H9 (cell line): ENCODE measurements around the gene DISC1. TPM values are rescaled to one million over a fixed set of nuclear protein-coding genes. Genes with fewer than 3 reads are reported as not detected.

ENCODE experiments used
- DNase-seq: peaks from one replicate; pipeline ENCODE4 v3.0.0-alpha.2; 2017
- H2AFZ ChIP-seq: one replicate; pipeline ENCODE4 v1.6.1; 2013; ENCODE audit warnings: mild to moderate bottlenecking, low read length, control low read depth, moderate library complexity
- H2AK5ac ChIP-seq: 2 replicates; pipeline ENCODE4 v1.6.1; 2013; ENCODE audit warnings: low read length, control low read depth, mixed read lengths; ENCODE audit not compliant: insufficient read length
- H2BK120ac ChIP-seq: one replicate; pipeline ENCODE4 v1.6.1; 2013; ENCODE audit warnings: low read depth, mild to moderate bottlenecking, low read length, control low read depth, inconsistent platforms; ENCODE audit not compliant: poor library complexity, severe bottlenecking
- H2BK12ac ChIP-seq: 2 replicates; pipeline ENCODE4 v1.6.1; 2013; ENCODE audit warnings: low read length, control low read depth, mixed read lengths, low read depth; ENCODE audit not compliant: insufficient read length
- H2BK15ac ChIP-seq: 2 replicates; pipeline ENCODE4 v1.6.1; 2013; ENCODE audit warnings: low read depth, low read length, control low read depth
- H2BK20ac ChIP-seq: one replicate; pipeline ENCODE4 v1.6.1; 2013; ENCODE audit warnings: low read depth, mild to moderate bottlenecking, low read length, control low read depth, inconsistent platforms; ENCODE audit not compliant: poor library complexity, severe bottlenecking
- H2BK5ac ChIP-seq: 2 replicates; pipeline ENCODE4 v1.6.1; 2013; ENCODE audit warnings: low read length, control low read depth, mixed read lengths; ENCODE audit not compliant: insufficient read length
- H3K14ac ChIP-seq: 2 replicates; pipeline ENCODE4 v1.6.1; 2013; ENCODE audit warnings: low read length, control low read depth; ENCODE audit not compliant: insufficient read depth
- H3K18ac ChIP-seq: 2 replicates; pipeline ENCODE4 v1.6.1; 2013; ENCODE audit warnings: low read depth, mild to moderate bottlenecking, mixed read lengths, low read length, control low read depth; ENCODE audit not compliant: insufficient read length
- H3K23ac ChIP-seq: 2 replicates; pipeline ENCODE4 v1.6.1; 2013; ENCODE audit warnings: low read length, control low read depth, mixed read lengths, low read depth; ENCODE audit not compliant: insufficient read length
- H3K23me2 ChIP-seq: 2 replicates; pipeline ENCODE4 v1.6.1; 2013; ENCODE audit warnings: low read depth, mild to moderate bottlenecking, mixed read lengths, low read length, control low read depth; ENCODE audit not compliant: insufficient read length, poor library complexity, severe bottlenecking
- H3K27ac ChIP-seq: 2 replicates; pipeline ENCODE4 v1.5.1; 2013; ENCODE audit warnings: low read length, control low read depth, mixed read lengths, low read depth; ENCODE audit not compliant: insufficient read length
- H3K27me3 ChIP-seq: 2 replicates; pipeline ENCODE4 v1.6.1; 2013; ENCODE audit warnings: low read length, control low read depth, inconsistent platforms; ENCODE audit not compliant: insufficient read depth
- H3K4ac ChIP-seq: 2 replicates; pipeline ENCODE4 v1.6.1; 2013; ENCODE audit warnings: low read depth, mild to moderate bottlenecking, control low read depth, inconsistent platforms, low read length, moderate library complexity
- H3K4me1 ChIP-seq: 2 replicates; pipeline ENCODE4 v1.6.1; 2013; ENCODE audit warnings: low read length, control low read depth, inconsistent platforms; ENCODE audit not compliant: insufficient read depth
- H3K4me2 ChIP-seq: 2 replicates; pipeline ENCODE4 v1.6.1; 2013; ENCODE audit warnings: low read length, control low read depth, mixed read lengths; ENCODE audit not compliant: insufficient read length, insufficient read depth
- H3K56ac ChIP-seq: 2 replicates; pipeline ENCODE4 v1.6.1; 2013; ENCODE audit warnings: low read depth, mild to moderate bottlenecking, mixed read lengths, low read length, control low read depth; ENCODE audit not compliant: insufficient read length
- H3K79me1 ChIP-seq: 2 replicates; pipeline ENCODE4 v1.6.1; 2013; ENCODE audit warnings: low read depth, mild to moderate bottlenecking, moderate library complexity, low read length, control low read depth, inconsistent platforms; ENCODE audit not compliant: insufficient read depth, poor library complexity, severe bottlenecking
- H3K79me2 ChIP-seq: 2 replicates; pipeline ENCODE4 v1.6.1; 2013; ENCODE audit warnings: low read length, control low read depth, inconsistent platforms; ENCODE audit not compliant: insufficient read depth
- H3K9ac ChIP-seq: 2 replicates; pipeline ENCODE4 v1.6.1; 2013; ENCODE audit warnings: low read length, control low read depth, mixed read lengths; ENCODE audit not compliant: insufficient read length; ENCODE audit errors: extremely low read depth
- H3K9me3 ChIP-seq: one replicate; pipeline ENCODE4 v1.6.1; 2013; ENCODE audit warnings: low read depth, low read length, inconsistent platforms; ENCODE audit not compliant: control insufficient read depth
- H3T11ph ChIP-seq: one replicate; pipeline ENCODE4 v1.6.1; 2013; ENCODE audit warnings: mild to moderate bottlenecking, low read length, control low read depth, inconsistent platforms
- H4K20me1 ChIP-seq: one replicate; pipeline ENCODE4 v1.6.1; 2013; ENCODE audit not compliant: control insufficient read depth, insufficient read length, insufficient read depth
- H4K5ac ChIP-seq: 2 replicates; pipeline ENCODE4 v1.6.1; 2013; ENCODE audit warnings: low read depth, mild to moderate bottlenecking, mixed read lengths, low read length, control low read depth; ENCODE audit not compliant: insufficient read length
- H4K8ac ChIP-seq: replicated peaks from 2 replicates; pipeline ENCODE4 v1.6.1; 2013; ENCODE audit warnings: low read length, control low read depth, mixed read lengths, low read depth; ENCODE audit not compliant: insufficient read length
- H4K91ac ChIP-seq: 2 replicates; pipeline ENCODE4 v1.6.1; 2013; ENCODE audit warnings: low read depth, mild to moderate bottlenecking, moderate library complexity, mixed read lengths, low read length, control low read depth; ENCODE audit not compliant: insufficient read length
- H3K27ac Mint-ChIP-seq, 3 experiments: 2 replicates in 2 of 3; 3 replicates in 1 of 3; pipeline ENCODE4 v1.8.0; 2020 to 2021; ENCODE audit warnings: mixed read lengths in 3 of 3, mild to moderate bottlenecking in 1 of 3, moderate library complexity in 1 of 3
- H3K27me3 Mint-ChIP-seq: 2 replicates; pipeline ENCODE4 v1.8.0; 2021; ENCODE audit warnings: low read depth, mild to moderate bottlenecking, moderate library complexity, mixed read lengths
- H3K36me3 Mint-ChIP-seq, 3 experiments: 2 replicates in 2 of 3; 3 replicates in 1 of 3; pipeline ENCODE4 v1.8.0; 2020 to 2021; ENCODE audit warnings: low read depth in 3 of 3, mixed read lengths in 3 of 3; ENCODE audit not compliant: insufficient read depth in 1 of 3
- H3K4me1 Mint-ChIP-seq, 2 experiments: 2 replicates each; pipeline ENCODE4 v1.8.0; 2020; ENCODE audit warnings: mixed read lengths in 2 of 2
- H3K4me3 Mint-ChIP-seq, 2 experiments: 2 replicates in 1 of 2; 3 replicates in 1 of 2; pipeline ENCODE4 v1.8.0; 2020 to 2021; ENCODE audit warnings: mild to moderate bottlenecking in 2 of 2, mixed read lengths in 2 of 2, moderate library complexity in 1 of 2
- H3K9me3 Mint-ChIP-seq, 2 experiments: 2 replicates in 1 of 2; 3 replicates in 1 of 2; pipeline ENCODE4 v1.8.0; 2020; ENCODE audit warnings: mild to moderate bottlenecking in 2 of 2, mixed read lengths in 2 of 2, moderate library complexity in 1 of 2
- total RNA-seq: library from RNA; stranded (reverse); gene quantifications from 2 replicates; pipeline ENCODE4 v1.2.1, GENCODE V29; 2021
- TF ChIP-seq, protein P1 (sequence below): fragments of 200-600 bp; sonication (generic); conservative IDR thresholded peaks from 3 replicates; pipeline ENCODE4 v1.8.0; 2021; ENCODE audit warnings: antibody characterized with exemption, mild to moderate bottlenecking

DISC1 gene
- total RNA-seq, 1 experiment from 2014 or later, result 2.5 TPM

DNA sequence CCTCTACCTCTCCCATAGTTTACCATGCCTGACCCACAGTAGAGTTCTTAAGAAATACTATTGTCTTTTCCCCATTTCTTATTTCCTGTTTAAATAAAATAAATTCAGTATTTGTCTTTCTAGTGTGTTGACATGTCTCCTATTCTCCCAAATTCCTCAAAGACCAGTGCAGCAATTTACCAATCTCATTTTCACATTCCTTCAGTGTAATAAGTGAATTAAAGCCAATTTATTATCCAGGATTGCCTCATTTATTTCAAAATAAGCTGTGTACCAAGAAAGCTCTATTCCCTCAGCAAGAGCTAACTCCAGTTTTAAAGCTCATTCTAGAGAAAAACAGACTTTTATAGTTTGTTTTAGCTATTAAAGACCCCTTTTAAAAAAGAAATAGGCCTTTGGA lies 49.9 kb downstream of the DISC1 start:
- no peak overlapping the region for H3K27ac Mint-ChIP-seq
- Histone ChIP-seq H4K8ac (no peak overlapping the region), H2AFZ (no peak overlapping the region), H3K18ac (no peak overlapping the region), H2BK5ac (no peak overlapping the region), H2BK20ac (no peak overlapping the region), H3K4me2 (no peak overlapping the region), H3K23me2 (no peaks in the 10 kb centered on the region), H2BK120ac (no peak overlapping the region), H3K79me1 (no peaks in the 10 kb centered on the region), H2AK5ac (no peak overlapping the region), H3K9me3 (no peaks in the 10 kb centered on the region), H3K27me3 (no peaks in the 10 kb centered on the region), H3T11ph (no peak overlapping the region), H3K27ac (no peak overlapping the region), H4K91ac (no peak overlapping the region), H2BK12ac (no peak overlapping the region), H2BK15ac (no peak overlapping the region), H3K14ac (no peak overlapping the region), H3K56ac (no peak overlapping the region), H3K9ac (no peak overlapping the region), H4K20me1 (no peaks in the 10 kb centered on the region), H3K4me1 (no peaks in the 10 kb centered on the region), H3K4ac (no peak overlapping the region), H4K5ac (no peak overlapping the region), H3K79me2 (no peaks in the 10 kb centered on the region), H3K23ac (no peak overlapping the region)
- H3K4me1 Mint-ChIP-seq, result peaks cover 0 to 3% of the 10 kb centered on the region in 2 experiments; a peak in 2 of 4 replicates
- no peak for DNase-seq
- no peaks in the 10 kb centered on the region for H3K36me3 Mint-ChIP-seq
- peaks cover 2% of the 10 kb centered on the region; the same call in 1 of the 2 replicates for H3K27me3 Mint-ChIP-seq
- no peak overlapping the region for H3K4me3 Mint-ChIP-seq
- TF ChIP-seq, protein P1, sequence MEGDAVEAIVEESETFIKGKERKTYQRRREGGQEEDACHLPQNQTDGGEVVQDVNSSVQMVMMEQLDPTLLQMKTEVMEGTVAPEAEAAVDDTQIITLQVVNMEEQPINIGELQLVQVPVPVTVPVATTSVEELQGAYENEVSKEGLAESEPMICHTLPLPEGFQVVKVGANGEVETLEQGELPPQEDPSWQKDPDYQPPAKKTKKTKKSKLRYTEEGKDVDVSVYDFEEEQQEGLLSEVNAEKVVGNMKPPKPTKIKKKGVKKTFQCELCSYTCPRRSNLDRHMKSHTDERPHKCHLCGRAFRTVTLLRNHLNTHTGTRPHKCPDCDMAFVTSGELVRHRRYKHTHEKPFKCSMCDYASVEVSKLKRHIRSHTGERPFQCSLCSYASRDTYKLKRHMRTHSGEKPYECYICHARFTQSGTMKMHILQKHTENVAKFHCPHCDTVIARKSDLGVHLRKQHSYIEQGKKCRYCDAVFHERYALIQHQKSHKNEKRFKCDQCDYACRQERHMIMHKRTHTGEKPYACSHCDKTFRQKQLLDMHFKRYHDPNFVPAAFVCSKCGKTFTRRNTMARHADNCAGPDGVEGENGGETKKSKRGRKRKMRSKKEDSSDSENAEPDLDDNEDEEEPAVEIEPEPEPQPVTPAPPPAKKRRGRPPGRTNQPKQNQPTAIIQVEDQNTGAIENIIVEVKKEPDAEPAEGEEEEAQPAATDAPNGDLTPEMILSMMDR, result no peak
- H3K9me3 Mint-ChIP-seq, result no peaks in the 10 kb centered on the region; a peak in 1 of 5 replicates
